Activated T-helper 17 cell treated with anti-CD3 and anti-CD28 coated beads, Interleukin-2, amount 50 U/mL, for 72 hours (primary cell): ENCODE data around the gene DRG2. TPM values are rescaled to one million over a fixed set of nuclear protein-coding genes. Genes with fewer than 3 reads are reported as not detected.

Experiments
- ATAC-seq: fragments of 150-1000 bp; cut with Tn5 transposase; replicated peaks from 2 replicates; pipeline ENCODE4 v1.10.0; 2021; ENCODE audit warnings: mild to moderate bottlenecking, moderate library complexity
- H3K27ac Mint-ChIP-seq: one replicate; pipeline ENCODE4 v1.8.0; 2022; ENCODE audit warnings: mixed read lengths
- H3K27me3 Mint-ChIP-seq: one replicate; pipeline ENCODE4 v1.8.0; 2022; ENCODE audit warnings: mixed read lengths
- H3K36me3 Mint-ChIP-seq: one replicate; pipeline ENCODE4 v1.8.0; 2022; ENCODE audit warnings: low read depth, mild to moderate bottlenecking, mixed read lengths
- H3K4me1 Mint-ChIP-seq: one replicate; pipeline ENCODE4 v1.8.0; 2022; ENCODE audit warnings: mixed read lengths
- H3K4me3 Mint-ChIP-seq: one replicate; pipeline ENCODE4 v1.8.0; 2022; ENCODE audit warnings: mild to moderate bottlenecking, mixed read lengths
- H3K9me3 Mint-ChIP-seq: one replicate; pipeline ENCODE4 v1.8.0; 2022; ENCODE audit warnings: mixed read lengths
- total RNA-seq, 2 donors: library from RNA; stranded (reverse); gene quantifications; one replicate each; pipeline ENCODE4 v1.2.3, GENCODE V29; 2022

DRG2 gene
- total RNA-seq, 2 donors from 2014 or later: 33.8 to 64.7 TPM

DNA sequence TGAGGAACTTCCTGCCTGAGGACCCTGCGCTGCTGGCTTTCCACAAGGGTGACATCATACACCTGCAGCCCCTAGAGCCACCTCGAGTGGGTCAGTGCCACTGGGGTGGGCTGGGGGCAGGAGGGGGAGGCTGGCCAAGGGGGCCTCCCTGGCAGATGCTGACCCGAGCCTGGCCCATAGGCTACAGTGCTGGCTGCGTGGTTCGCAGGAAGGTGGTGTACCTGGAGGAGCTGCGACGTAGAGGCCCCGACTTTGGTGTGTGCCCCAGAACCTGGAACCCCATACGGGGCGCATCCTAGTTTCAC is 69.2 kb downstream of the DRG2 start:
- no peaks in the 10 kb centered on the region for H3K27me3 Mint-ChIP-seq
- no peak for ATAC-seq
- H3K4me1 Mint-ChIP-seq: peaks cover 4% of the 10 kb centered on the region
- no peaks in the 10 kb centered on the region for H3K9me3 Mint-ChIP-seq
- no peak overlapping the region for H3K27ac Mint-ChIP-seq
- H3K36me3 Mint-ChIP-seq: no peaks in the 10 kb centered on the region
- H3K4me3 Mint-ChIP-seq: no peak overlapping the region

Other genes starting within 250 kb of the DRG2 start
- gene TOM1L2, start 115.5 kb upstream of the DRG2 start, total RNA-seq: 10 to 100 TPM; 20.4 to 24.8 TPM
- under 1 TPM in 1 of 2 donors, not detected in 1; 0.58 TPM for gene DRC3, start 115.1 kb upstream of the DRG2 start, total RNA-seq
- gene ATPAF2, start 48.8 kb upstream of the DRG2 start, total RNA-seq: 10 to 100 TPM; 30.8 to 33.5 TPM
- 1 to 10 TPM; 6.4 to 7.2 TPM for gene GID4, start 48.5 kb upstream of the DRG2 start, total RNA-seq
- 1 to 10 TPM; 1.0 to 6.0 TPM for gene MYO15A, start 20.8 kb downstream of the DRG2 start, total RNA-seq
- gene ALKBH5, start 95.9 kb downstream of the DRG2 start, total RNA-seq: 100 to 1,000 TPM; 161 to 255 TPM
- 10 to 100 TPM; 19.5 to 22.3 TPM for gene LLGL1, start 137.7 kb downstream of the DRG2 start, total RNA-seq
- 100 to 1,000 TPM; 247 to 307 TPM for gene FLII, start 170.8 kb downstream of the DRG2 start, total RNA-seq
- gene MIEF2, start 172.7 kb downstream of the DRG2 start, total RNA-seq: 10 to 100 TPM in 1 of 2 donors, 1 to 10 TPM in 1; 5.0 to 15.2 TPM
- 10 to 100 TPM; 69.7 to 81.6 TPM for gene TOP3A, start 227.0 kb downstream of the DRG2 start, total RNA-seq
- 10 to 100 TPM; 21.7 to 25.5 TPM for gene SMCR8, start 227.3 kb downstream of the DRG2 start, total RNA-seq